Stimulated activated CD8-positive, alpha-beta memory T cell treated with anti-CD3 and anti-CD28 coated beads, Interleukin-15, amount 100 ng/mL, for 24 hours (primary cell): Measurements from ENCODE around the gene ERAL1.
"Not testable (repeated sequence)": the region's sequence is repeated elsewhere in the genome, so short reads cannot be mapped to it uniquely, and the experiment has no call there.

ENCODE experiments used
- DNase-seq: peaks from one replicate; pipeline ENCODE4 v3.0.0-alpha.2; 2020; ENCODE audit warnings: low read depth

The ERAL1 gene

DNA sequence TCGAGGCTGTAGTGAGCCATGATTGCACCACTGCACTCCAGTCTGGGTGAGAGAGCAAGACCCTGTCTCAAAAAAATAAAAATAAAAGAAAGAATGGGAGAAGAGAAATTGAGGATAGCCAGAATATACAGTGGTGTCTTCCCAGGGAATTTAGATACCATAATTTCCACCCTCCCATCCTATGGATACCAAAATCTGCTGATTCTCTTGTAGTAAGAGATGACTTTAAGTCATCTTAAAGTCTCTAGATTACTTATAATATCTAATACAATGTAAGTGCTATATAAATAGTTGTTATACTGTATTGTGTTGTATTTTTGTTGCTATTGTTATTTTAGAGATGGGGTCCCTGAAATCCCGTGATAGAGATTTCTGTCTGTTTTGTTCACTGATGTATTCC is 1.5 kb upstream of the ERAL1 start:
- DNase-seq, result no peak

DNA sequence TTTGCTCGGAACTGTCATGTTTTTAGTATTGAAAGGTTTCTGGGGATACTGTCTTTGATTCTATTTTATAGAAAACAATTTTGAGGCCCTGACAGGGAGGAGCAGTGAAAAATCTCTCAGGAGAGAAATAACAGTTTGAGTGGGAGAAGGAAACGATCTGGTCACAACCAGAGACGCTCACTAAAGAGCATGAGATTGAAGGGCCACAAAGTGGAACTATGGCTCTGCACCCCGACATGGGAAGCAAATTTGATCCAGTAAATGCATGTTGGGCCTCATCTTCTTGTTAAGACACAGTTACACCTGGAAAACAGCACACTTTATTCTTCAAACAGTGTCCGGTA is 492 bp downstream of the ERAL1 start:
- no peak for DNase-seq

DNA sequence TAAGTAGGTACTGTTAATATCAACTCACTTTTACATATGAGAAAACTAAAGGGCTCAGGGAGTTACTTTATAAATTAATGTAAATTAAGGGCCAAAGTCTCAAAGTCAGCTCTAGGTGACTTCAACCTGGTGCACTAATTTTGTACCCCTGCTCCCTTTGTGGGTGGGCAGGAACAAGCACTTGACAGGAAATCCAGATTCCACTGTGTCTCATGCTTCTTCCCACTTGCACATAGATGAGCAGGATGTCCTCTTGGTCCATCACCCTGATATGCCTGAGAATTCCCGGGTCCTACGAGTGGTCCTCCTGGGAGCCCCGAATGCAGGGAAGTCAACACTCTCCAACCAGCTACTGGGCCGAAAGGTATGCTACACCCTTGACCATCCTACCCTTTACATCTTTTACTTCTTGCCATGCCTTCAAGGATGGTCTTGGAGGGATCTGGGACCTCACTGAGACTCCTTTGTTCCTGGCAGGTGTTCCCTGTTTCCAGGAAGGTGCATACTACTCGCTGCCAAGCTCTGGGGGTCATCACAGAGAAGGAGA is 1.3 kb downstream of the ERAL1 start:
- DNase-seq, result no peak

GRCh38 chr17:28857905-28858800 is 3.3 kb downstream of the ERAL1 start:
- DNase-seq, result no peak

DNA sequence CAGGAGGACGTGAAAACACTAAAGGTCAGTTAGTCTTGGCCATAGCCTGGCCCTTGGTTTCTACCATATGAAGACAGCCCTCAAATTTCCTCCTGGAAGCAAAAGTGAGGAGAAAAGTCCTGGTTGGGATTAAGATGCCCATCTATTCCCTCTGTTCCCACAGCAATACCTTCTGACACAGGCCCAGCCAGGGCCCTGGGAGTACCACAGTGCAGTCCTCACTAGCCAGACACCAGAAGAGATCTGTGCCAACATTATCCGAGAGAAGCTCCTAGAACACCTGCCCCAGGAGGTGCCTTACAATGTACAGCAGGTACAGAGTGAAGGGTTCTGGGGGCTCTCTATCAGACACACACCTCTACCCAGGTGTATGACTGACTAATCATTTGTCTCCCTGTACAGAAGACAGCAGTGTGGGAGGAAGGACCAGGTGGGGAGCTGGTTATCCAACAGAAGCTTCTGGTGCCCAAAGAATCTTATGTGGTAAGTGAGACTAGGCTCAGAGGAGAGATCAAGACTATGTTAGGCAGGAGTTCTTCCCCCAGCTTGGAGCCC is 4.1 kb downstream of the ERAL1 start:
- DNase-seq, result no peak

DNA sequence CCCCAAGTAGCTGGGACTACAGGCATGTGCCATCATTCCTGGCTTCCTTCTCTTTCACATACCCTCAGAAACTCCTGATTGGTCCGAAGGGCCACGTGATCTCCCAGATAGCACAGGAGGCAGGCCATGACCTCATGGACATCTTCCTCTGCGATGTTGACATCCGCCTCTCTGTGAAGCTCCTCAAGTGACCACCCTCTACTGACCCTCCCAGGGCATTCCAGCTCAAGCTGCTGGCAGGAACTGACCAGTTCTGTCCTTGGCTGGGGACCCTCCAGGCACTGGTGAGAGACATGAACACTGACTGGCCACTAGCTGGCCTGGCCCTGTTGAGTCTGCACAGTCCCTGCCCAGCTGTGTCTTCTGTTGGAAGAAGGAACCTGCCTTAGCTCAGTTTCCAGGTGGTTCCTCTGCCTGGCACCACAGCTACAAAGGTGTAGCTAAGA is 5.6 kb downstream of the ERAL1 start:
- DNase-seq, result no peak

DNA sequence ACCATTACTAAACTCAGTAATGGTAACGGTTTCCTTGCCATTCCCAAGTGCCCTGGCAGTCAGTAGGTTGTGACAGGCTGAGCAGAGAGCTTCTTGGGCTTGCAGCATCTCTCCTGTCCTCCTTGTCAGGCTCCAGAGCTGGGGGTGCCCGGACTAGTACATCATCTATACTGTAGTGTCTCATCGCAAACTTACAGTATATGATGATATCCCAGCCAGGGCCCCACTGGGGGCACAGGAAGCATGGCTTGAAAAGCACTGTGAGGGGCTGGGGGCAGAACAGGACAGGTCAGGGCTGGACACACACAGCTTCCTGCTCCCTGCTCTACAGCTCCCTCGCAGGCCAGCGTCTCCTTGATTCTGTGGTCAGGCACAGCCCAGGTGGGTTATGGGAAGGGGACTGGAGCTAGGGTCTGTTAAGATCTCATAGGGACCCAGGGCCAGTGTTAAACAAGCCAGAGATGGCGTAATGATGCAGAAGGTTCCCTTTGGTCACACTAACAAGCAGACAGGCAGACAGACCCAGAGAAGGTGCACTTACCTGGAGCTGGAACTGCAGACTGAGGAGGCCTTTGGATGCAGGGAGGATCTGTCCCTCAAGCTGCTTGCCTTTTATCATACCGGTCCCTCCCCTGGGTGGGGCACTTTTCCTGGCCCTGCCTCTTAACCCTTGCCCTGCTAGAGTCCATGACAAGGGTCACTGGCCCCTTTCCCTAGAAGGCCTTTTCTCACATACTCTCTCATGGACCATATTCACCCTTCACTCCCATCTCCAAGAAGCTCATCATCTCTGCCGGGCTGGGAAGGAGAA is 6.8 kb downstream of the ERAL1 start:
- DNase-seq, result no peak

DNA sequence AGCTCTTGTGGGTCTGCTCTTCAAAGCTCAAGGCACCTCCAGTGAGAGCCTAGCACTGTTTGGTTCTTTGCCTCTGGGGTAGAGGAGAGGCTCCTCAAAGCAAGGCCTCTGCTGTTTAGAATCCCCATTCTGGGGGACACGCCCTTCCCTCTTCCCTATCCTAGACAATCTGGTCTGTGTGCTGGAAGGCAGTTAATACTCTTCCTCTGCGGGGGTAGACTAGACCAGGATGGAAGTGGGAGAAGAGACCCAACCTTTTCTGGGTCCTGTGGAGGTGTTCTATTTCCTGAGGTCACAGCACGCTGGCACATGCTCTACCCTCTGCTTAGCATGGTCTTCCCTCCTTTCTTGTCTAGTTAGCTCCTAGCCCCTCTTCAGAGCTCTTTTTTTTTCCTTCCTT is 7.7 kb downstream of the ERAL1 start:
- DNase-seq, result no peak

DNA sequence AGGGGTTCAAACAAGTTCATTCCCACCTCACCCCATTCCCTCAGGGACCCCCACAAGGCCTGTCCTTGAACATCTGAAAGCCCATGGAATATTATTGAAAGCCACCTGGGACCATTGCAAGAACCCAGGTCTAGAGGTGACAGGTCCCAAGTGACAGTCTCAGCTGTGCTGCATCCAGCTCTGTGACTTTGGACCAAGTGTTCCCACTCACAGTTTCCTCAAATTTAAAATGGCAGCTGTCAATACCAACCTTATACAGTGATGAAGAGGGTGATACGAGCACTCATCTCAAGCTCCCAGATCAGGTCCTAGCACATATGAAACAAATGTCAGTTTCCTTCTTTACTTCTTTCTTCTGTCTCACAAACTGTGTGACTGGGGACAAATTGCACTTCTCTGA is 9.1 kb downstream of the ERAL1 start:
- no peak for DNase-seq

DNA sequence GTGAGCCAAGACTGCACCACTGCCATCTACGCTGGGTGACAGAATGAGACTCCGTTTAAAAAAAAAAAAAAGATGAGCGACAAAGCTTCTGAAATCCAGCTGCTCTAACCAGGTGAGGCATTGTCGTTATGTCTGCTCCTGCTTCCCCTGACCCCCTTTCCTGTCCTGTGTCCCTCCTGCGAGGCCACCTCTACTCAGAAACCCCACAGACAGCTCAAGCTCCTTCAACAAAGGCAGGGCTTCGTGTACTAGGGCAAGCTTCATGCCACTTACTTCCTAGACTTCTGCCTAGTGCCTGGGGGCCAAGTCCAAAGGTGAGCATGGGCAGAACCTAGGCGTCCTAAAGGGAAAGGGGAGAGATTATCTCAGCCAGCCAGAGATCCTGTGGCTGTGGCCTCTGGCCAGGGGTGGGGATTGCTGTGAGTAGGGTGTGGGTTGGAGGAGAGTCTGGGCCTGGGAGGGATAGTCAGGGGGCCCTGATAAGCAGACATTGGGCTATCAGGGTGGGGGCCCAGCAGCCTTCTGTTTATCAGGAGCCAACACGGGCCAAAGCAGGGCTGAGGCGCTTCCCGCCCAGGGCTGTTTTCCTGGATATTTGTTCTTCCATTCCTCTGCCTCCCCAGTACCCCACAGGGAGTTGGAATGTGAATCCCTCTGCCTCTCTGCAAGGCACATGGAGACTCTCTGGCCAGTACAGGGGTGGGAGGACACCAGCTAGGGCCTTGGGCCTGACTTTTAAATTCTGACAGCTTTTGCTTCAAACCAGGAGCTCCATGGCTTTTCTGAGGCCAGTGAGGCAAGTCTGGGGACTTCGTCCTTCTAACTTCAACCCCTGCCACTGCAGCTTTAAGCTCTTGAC is 10.4 kb downstream of the ERAL1 start:
- no peak for DNase-seq

DNA sequence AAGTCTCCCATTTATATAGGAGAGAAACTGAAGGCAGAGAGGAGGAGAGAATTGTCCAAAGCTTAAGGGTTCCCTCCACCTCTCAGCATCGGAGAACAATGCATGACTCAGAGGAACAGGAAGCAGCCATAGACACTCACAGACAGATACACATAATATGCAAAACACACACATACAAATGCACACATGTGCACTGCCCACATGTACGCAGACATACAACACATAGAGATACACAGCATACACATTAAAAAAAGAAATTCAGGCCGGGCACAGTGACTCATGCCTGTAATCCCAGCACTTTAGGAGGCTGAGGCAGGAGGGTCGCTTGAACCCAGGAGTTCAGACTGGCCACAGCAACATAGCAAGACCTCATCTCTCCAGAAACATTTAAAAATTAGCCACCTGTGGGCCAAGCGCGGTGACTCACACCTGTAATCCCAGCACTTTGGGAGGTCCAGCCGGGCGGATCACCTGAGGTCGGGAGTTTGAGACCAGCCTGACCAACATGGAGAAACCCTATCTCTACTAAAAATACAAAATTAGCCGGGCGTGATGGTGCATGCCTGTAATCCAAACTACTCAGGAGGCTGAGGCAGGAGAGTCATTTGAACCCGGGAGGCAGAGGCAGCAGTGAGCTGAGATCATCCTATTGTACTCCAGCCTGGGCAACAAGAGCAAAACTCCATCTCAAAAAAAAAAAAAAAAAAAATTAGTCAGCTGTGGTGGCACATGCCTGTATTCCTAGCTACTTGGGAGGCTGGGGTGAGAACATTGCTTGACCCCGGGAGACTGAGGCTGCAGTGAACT is 11.3 kb downstream of the ERAL1 start:
- DNase-seq, result no peak

DNA sequence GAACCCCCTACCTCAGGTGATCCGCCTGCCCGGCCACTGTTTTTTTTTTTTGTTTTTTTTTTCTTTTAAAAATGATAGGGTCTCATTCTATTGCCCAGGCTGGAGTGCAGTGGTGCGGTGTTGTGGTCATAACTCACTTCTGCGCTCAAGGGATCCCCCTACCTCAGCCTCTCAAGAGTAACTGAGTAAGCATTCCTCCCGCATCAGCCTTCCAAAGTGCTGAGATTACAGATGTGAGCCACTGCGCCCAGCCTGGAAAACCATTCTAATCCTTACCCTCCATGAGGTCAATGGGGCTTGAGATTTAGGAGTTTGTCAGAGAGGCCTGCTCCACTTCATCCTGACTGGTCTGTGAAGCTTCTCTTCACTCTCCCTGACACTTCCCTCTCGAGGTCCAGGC is 12.5 kb downstream of the ERAL1 start:
- no peak for DNase-seq

DNA sequence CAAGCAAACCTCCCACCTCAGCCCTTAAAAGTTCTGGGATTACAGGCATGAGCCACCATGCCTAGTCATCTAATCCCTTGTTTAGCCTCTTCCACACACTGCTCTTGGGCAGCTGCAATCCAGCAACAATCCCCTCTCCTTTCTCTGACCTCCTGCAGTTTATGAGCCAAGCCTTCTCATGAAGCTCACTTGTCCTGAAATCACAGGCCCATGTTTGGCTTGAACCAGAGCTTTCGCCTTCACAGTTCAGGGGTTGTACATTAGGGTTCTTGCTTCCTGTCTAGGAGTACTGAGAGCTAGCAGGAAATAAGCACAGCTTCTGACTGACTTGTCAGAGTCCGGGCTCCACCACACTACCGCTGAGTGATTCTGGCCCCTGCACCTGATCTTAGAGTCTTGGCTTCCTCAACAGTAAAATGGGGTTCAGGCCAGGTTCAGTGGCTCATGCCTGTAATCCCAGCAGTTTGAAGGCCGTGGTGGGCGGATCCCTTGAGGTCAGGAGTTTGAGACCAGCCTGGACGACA is 16.3 kb downstream of the ERAL1 start:
- no peak for DNase-seq

DNA sequence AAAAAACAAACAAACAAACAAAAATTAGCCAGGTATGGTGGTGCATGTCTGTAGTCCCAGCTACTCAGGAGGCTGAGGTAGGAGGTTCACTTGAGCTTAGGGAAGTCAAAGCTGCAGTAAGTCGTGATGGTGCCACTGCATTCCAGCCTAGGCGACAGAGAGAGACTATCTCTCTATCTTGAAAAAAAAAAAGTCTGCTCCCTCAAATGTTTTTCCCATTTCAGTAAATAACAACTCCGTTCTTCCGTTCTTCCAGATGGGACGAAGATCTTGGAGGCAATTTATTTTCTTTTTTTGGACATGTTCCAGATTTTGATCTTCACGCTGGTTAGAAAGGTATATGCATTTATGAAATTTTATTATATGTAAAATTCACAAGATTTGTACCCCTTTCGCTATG is 19.0 kb downstream of the ERAL1 start:
- no peak for DNase-seq

- DNase-seq, result no peak
Measured at GRCh38 chr17:28874750-28875149, 19.9 kb downstream of the ERAL1 start.

- DNase-seq, result no peak
Measured at GRCh38 chr17:28875848-28876550, 21.2 kb downstream of the ERAL1 start.

DNA sequence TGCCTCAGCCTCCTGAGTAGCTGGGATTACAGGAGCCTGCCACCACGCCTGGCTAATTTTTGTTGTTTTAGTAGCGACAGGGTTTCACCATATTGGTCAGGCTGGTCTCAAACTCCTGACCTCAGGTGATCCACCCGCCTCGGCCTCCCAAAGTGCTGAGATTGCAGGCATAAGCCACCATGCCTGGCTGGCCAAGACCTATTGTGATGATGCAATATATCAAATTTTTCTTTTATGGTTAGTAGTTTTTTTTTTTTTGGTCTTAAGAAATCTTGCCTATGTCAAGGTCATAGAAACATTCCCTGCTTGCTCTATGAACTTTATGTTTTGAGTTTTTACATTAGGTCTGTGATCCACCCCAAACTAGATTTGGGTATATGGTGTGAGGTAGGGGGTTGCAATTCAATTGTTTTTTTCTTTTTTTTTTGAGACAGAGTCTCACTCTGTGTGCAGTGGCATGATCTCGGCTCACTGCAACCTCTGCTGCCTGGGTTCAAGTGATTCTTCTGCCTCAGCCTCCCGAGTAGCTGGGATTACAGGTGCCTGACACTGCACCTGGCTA is 22.4 kb downstream of the ERAL1 start:
- not testable (repeated sequence) for DNase-seq

DNA sequence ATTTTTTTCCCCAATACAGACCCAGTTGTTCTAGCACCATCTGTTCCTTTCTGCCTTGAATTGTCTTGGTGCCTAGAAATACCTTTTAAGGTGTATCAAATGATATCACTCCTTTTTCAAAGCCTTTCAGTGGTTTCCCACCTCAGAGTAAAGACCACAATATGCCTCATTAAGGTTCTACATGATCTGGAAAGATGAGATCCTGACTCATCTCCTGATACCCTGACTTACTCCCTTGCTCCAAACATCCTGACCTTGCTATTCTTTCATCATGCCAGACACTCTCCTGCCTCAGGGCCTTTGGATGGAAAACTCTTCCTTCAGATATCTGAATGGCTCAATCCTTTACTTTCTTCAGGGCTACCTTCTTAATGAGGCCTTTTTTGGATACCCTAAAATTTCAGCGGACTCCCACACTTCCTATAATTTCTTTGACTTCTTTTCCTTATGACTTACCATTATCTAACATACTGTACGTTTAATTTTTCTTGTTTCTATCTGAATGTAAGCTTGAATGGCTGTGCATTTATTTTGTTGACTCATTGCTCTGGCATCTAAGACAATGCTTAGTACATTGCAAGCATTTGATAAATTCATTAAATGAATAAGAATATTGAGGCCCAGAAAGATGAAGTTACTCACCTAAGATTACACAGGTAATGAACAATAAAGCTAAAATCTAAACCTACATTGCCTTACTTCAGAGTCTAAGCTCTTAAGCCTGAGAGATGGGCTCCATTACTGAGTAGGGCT is 23.5 kb downstream of the ERAL1 start:
- DNase-seq, result no peak

GRCh38 chr17:28878981-28879380 is 24.2 kb downstream of the ERAL1 start:
- no peak for DNase-seq
